GM04503 (cell line): ENCODE results near the gene DNAJC11.
"Not testable (repeated sequence)": the region's sequence is repeated elsewhere in the genome, so short reads cannot be mapped to it uniquely, and the experiment has no call there.

ENCODE experiments used
- DNase-seq: peaks from one replicate; pipeline ENCODE4 v3.0.0-alpha.2; 2012; ENCODE audit warnings: low read depth

The DNAJC11 gene

DNA sequence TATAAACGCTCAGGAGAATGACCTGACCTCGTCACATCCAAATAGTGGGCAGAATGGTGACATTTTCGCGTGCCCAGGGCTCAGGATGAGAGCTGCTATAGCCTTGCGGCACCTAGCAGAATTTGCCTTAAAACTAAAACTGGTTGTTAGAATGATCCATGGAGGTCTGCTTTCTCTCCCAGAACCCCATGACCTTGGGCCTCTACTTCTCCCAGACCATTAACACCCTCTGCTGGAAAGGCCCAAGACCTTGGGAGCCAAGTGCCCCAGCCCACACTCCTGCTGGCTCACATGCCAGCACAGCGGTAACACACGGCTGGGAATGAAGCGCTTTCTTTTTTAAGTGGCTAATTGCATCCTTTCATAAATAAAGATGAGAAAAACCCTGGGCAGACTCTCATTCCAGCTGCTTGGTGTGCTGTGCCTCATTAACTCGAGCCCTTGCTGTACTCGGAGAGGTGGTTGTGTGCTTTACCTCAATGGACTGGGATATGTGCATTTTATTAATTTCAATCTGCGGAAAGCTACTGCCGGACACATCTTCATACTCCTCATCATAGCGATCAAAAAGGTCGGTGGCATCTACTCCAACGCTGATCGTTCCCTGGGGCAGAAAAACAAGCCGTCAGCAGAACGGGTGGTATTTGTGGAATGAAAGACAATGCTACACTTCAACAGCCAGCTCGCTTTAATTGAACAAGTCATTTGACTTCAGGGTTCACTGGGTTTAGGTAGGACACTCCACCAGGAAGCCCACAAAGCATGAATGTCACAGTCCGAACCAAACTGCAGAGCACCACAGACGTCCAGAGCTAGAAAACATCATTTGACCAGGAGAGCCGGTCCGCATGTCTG lies 48.0 kb downstream of the DNAJC11 start:
- DNase-seq, result no peak

DNA sequence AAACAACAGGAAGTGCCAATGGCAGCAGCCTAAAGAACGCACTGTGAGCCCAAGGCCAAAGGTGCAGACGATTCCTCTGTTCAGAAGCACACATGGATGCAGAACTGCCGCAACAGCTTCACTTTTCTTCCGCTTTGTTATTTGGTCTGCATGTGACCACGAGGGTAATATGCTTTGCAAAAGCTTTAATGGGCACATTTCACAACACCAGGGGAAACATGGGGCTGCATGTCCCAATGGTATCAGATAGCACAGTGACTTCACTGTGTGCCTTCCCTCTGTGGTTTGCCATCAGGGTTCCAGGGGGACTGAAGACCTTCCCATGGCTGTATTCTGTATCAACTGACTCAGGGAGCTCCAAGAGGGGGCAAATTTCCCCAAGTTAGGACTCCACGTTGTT lies 48.6 kb downstream of the DNAJC11 start:
- DNase-seq, result no peak

DNA sequence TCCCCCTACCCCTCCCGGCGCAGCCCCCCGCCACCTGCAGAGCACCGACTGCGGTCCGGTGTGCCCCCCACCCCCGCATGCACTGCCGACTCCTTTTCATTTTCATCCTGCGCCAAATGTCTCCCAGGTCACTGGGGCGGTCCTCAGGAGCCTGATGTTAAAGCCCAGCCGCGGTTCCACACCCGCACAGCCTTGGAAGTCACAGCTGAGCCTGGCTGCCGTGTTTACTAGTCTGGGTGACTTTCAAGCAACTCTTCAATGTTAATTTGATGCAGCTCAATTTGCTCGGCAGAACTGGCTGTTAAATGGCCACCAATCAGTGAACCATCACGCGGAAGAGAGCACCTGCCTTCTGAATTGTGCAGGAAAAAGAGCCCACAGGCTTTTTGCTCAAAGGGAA lies 49.7 kb downstream of the DNAJC11 start:
- DNase-seq, result no peak

DNA sequence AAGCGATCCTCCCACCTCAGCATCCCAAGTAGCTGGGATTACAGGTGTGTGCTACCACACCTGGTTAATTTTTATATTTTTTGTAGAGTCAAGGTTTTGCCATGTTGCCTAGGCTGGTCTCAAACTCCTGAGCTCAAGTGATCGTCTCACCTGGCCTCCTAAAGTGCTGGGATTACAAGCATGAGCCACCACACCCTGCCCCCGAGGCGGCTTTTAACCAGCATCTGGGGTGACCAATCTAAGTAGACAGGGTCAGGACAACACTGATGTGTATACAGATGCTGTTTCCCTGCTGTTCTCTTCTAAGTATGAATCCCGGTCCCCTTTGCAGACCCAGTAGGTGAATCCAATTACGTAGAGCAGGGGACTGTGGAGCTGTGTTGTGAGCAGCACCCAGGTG lies 53.1 kb downstream of the DNAJC11 start:
- no peak for DNase-seq

- no peak for DNase-seq
Measured at GRCh38 chr1:6646499-6647148, 55.0 kb downstream of the DNAJC11 start.

- no peak for DNase-seq
Measured at GRCh38 chr1:6645018-6645417, 56.6 kb downstream of the DNAJC11 start.

DNA sequence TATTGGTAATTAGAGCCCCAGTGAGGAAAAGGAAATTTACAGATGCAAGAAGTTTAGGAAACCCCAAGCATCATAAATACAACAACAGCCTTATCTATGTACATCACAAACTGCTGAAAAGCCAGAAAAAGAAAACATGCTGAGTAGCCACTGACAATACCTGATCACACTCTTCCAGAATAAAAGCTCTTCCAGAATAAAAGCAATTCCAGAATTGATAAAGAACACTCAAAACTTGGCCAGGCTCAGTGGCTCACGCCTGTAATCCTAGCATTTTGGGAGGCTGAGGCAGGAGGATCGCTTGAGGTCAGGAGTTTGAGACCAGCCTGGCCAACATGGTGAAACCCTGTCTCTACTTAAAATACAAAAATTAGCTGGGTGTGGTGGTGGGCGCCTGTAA lies 60.7 kb downstream of the DNAJC11 start:
- DNase-seq, result not testable (repeated sequence)

DNA sequence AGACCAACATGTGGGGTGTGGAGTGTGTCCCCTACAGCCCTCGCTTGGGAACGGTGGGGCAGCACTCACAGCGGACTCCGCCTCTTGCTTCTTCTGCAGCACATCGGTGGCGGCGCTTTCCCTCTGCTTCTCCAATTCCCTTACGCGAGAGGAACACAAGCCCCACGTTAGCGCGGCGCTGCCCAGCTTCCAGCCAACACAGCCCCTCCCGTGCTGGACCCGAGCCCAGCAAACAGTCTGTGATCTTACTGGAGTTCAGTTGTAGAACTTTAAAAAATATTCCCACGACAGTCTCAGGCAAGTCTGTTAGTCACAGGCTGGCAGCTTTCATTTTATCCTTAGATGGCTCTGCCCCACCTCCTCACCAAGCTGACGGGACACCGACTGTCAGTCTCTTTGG lies 63.4 kb downstream of the DNAJC11 start:
- peak; percentile 20 for DNase-seq

GRCh38 chr1:6637770-6638169 lies 63.8 kb downstream of the DNAJC11 start:
- DNase-seq, result no peak

- DNase-seq, result not testable (repeated sequence)
Measured at GRCh38 chr1:6636778-6637177, 64.8 kb downstream of the DNAJC11 start.

- no peak for DNase-seq
Measured at GRCh38 chr1:6635910-6636760, 65.5 kb downstream of the DNAJC11 start.

DNA sequence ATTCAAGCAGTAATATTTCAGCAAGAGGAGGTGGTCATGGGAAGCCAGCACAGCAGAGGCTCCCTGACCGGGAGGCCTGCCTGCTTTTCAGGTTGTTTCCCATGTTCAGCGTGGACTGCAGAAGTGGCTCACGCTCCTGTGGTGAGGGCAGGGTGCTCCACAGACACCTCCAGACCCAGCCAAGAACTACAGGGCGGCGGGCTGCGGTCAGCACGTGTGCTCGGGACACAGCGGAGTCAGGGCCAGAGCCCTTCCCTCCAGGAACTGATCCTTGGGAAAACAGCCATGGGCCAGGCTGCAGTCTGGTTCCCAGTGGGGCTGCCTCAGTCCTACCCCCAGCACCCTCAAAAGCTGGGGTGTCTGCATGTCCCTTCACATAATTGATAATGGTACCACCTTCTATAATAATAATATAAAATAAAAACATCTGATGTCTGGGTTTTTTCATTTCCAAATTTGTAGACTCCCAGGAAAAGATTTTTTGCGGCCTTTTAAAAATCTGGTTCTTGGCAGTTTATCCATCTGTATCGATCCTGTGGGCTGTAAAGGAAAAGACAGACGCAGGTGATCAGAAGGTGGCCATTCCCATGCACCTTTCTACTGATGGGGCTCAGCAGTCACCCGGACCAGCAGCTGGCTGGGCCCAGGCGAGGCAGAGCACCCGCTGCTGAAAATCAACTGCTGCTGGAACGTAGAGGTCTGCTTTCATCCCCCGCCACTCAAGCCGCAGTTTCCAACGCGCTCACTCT lies 66.3 kb downstream of the DNAJC11 start:
- no peak for DNase-seq

GRCh38 chr1:6634371-6635052 lies 67.1 kb downstream of the DNAJC11 start:
- no peak for DNase-seq

GRCh38 chr1:6632588-6633514 lies 68.8 kb downstream of the DNAJC11 start:
- no peak for DNase-seq

GRCh38 chr1:6631058-6631457 lies 70.6 kb downstream of the DNAJC11 start:
- no peak for DNase-seq

DNA sequence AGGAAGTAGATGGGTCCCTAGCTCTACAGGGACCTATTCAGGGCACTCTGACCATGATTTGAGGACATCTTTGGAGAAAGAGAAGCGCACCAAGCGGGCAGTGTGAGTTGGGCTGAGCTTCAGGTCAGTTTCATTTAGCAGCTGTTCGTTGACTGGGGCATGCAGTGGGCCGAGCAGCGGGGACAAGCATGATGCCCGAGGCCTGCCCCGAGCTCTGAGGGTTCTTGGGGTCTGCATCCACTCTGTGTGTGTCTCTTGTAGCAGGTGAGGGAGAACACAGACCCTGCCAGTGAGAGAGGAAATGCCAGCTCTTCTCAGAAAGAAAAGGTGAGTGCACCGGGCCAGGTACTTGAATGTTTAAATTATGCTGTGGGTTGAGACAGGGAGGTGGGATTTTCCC lies 71.6 kb downstream of the DNAJC11 start:
- DNase-seq, result no peak

DNA sequence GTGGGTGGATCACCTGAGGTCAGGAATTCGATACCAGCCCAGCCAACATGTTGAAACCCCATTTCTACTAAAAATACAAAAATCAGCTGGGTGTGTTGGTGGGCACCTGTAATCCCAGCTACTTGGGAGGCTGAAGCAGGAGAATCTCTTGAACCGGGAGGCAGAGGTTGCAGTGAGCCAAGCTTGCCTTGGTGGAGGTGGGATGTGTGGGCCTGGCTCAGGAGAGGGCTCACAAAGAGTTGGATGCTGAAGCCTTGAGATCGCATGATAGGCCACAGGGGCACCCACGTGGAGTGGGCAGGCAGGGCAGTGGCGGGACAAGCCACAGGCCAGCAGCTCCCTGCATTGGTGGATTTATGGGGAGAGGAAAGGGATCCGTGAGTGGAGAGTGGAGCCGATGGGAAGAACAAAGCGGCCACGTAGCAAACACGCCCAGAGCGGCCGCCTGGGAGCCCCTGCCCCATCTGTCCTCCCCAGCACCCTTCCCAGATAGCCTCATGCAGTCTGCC lies 72.6 kb downstream of the DNAJC11 start:
- DNase-seq, result no peak

GRCh38 chr1:6627841-6628545 lies 73.6 kb downstream of the DNAJC11 start:
- DNase-seq, result no peak

DNA sequence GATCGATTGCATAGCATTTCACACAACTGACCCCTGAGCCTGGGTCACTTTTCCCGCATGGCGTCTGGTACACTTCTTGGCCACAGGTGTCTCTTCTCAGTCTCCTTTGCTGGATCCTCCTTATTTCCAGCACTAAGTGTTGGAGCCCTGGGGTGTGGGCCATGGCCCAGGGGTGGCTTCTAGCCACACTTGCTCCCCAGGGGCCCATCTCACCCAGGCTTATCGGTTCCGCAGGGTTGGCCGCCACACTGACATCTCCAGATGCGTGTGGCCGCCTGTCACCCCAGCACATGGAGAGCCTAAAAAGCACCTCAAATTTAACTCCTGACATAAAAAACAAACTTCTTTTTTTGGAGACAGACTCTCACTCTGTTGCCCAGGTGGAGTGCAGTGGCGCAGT lies 74.6 kb downstream of the DNAJC11 start:
- no peak for DNase-seq
